Panc1 (cell line): ENCODE measurements around the gene MYOT. TPM values are rescaled to one million over a fixed set of nuclear protein-coding genes. Genes with fewer than 3 reads are reported as not detected.

Source experiments
- ATAC-seq: fragments of 200-7000 bp; cut with Tn5 transposase; 2 replicates; pipeline ENCODE4 v1.9.1; 2020; ENCODE audit warnings: mild to moderate bottlenecking, moderate library complexity
- BruUV-seq: library from RNA; stranded (reverse); fragments of 400-500 nt; replicated peaks from 2 replicates; lab custom pipeline; 2021; lab: Mats Ljungman, UMichigan
- CTCF ChIA-PET: fragments of 300-600 bp; sonication (Branson Sonifier 250); formaldehyde crosslinking; loops from one replicate; lab custom pipeline; 2022; ENCODE audit warnings: antibody characterized with exemption; lab: Charles Lee
- POLR2A ChIA-PET: fragments of 300-600 bp; sonication (Branson Sonifier 250); formaldehyde crosslinking; loops from one replicate; lab custom pipeline; 2022; ENCODE audit warnings: antibody characterized with exemption; lab: Charles Lee
- DNase-seq: peaks from one replicate; pipeline ENCODE4 v3.0.0-alpha.2; 2010; ENCODE audit warnings: low read depth, low spot score
- H3K27ac ChIP-seq: 2 replicates; pipeline ENCODE4 v1.5.1; 2011; ENCODE audit warnings: mild to moderate bottlenecking, low read length, inconsistent platforms
- H3K27me3 ChIP-seq: fragments of 200-500 bp; sonication (Bioruptor generic); 2 replicates; pipeline ENCODE4 v1.6.0; 2014; ENCODE audit warnings: low read length, inconsistent platforms; ENCODE audit not compliant: control insufficient read depth, insufficient read depth
- H3K36me3 ChIP-seq: fragments of 200-500 bp; sonication (Bioruptor generic); 2 replicates; pipeline ENCODE4 v1.5.1; 2014; ENCODE audit warnings: inconsistent platforms, mild to moderate bottlenecking, low read length, moderate library complexity; ENCODE audit not compliant: control insufficient read depth, insufficient read depth
- H3K4me1 ChIP-seq: 2 replicates; pipeline ENCODE4 v1.5.1; 2011; ENCODE audit warnings: inconsistent platforms, mild to moderate bottlenecking, low read length, moderate library complexity; ENCODE audit not compliant: control insufficient read depth, insufficient read depth
- H3K4me3 ChIP-seq, 2 experiments: 2 replicates each; pipeline ENCODE4 v1.5.1; 2011 to 2012; ENCODE audit warnings: low read depth in 2 of 2, low read length in 2 of 2, mild to moderate bottlenecking in 2 of 2, inconsistent platforms in 1 of 2, moderate library complexity in 1 of 2
- H3K9me3 ChIP-seq: fragments of 200-500 bp; sonication (Bioruptor generic); 2 replicates; pipeline ENCODE4 v1.5.1; 2014; ENCODE audit warnings: low read depth, mild to moderate bottlenecking, inconsistent platforms, low read length, moderate library complexity; ENCODE audit not compliant: control insufficient read depth, insufficient read depth
- CTCF ChIP-seq: fragments of 450-650 bp; IDR thresholded peaks from 2 replicates; pipeline ENCODE4 v1.5.1; 2017; ENCODE audit warnings: mild to moderate bottlenecking
- POLR2AphosphoS5 ChIP-seq: IDR thresholded peaks from 2 replicates; pipeline ENCODE4 v1.6.1; 2012; ENCODE audit warnings: mild to moderate bottlenecking, low read depth, low read length, moderate library complexity
- REST ChIP-seq, 2 experiments: IDR thresholded peaks; 2 replicates each; pipeline ENCODE4 v1.6.1; 2011 to 2012; ENCODE audit warnings: low read depth in 2 of 2, control low read depth in 1 of 2, low read length in 1 of 2, mild to moderate bottlenecking in 1 of 2, moderate library complexity in 1 of 2; ENCODE audit not compliant: insufficient read depth in 1 of 2
- SIN3A ChIP-seq: IDR thresholded peaks from 2 replicates; pipeline ENCODE4 v1.6.1; 2012; ENCODE audit warnings: low read depth, mild to moderate bottlenecking, low read length, moderate library complexity, borderline replicate concordance; ENCODE audit not compliant: insufficient read depth
- TCF7L2 ChIP-seq: IDR thresholded peaks from 2 replicates; pipeline ENCODE4 v1.6.1; 2011; ENCODE audit warnings: mild to moderate bottlenecking, low read depth, low read length, inconsistent platforms
- in situ Hi-C: cut with HindIII; loops from 2 replicates; pipeline ENCODE4 v1.10.0; 2016; ENCODE audit warnings: low sequenced_read_pairs, low pct_unique_long_range_greater_than_20kb
- intact Hi-C: fragments of 100-400 bp; cut with micrococcal nuclease; formaldehyde crosslinking; loops from one replicate; pipeline ENCODE4 v1.10.0; 2022; ENCODE audit not compliant: unreplicated experiment
- total RNA-seq: library from RNA; stranded (reverse); gene quantifications from one replicate; pipeline ENCODE4 v1.2.1, GENCODE V29; 2021; ENCODE audit not compliant: unreplicated experiment

MYOT gene
- total RNA-seq, 1 experiment from 2014 or later: not detected

- no peaks in the 10 kb centered on the region for H3K27me3 ChIP-seq
- TF ChIP-seq SIN3A (no peak), TCF7L2 (no peak), POLR2AphosphoS5 (no peak), CTCF (no peak), REST (IDR thresholded peaks at IDR 0.05; ENCODE audit: insufficient read depth in 1 of 2, low read depth in 2 of 2, low read length in 1 of 2) (no peak)
- H3K4me3 ChIP-seq: no peak overlapping the region
- in situ Hi-C loops (no loop called here), intact Hi-C loops (no loop called here)
- H3K9me3 ChIP-seq: no peaks in the 10 kb centered on the region
- ChIA-PET POLR2A (interaction anchor here (0.7 kb wide), 1 partner anchor 84 kb away, joined by 5 read pairs; no protein-coding TSS in a partner anchor), CTCF (no interaction called here)
- DNase-seq: no peak
- no peaks in the 10 kb centered on the region for H3K36me3 ChIP-seq
- H3K4me1 ChIP-seq: no peaks in the 10 kb centered on the region
- no TSS peak for BruUV-seq
- ATAC-seq: no peak
- H3K27ac ChIP-seq: no peak overlapping the region
These were observed 23.9 kb upstream of the MYOT start for GRCh38 chr5:137843676-137844299.

GRCh38 chr5:137845472-137845871, 22.2 kb upstream of the MYOT start:
- DNase-seq: no peak
- in situ Hi-C loops (no loop called here), intact Hi-C loops (no loop called here)
- no TSS peak for BruUV-seq
- no peaks in the 10 kb centered on the region for H3K9me3 ChIP-seq
- no peaks in the 10 kb centered on the region for H3K36me3 ChIP-seq
- ChIA-PET POLR2A (no interaction called here), CTCF (no interaction called here)
- H3K27me3 ChIP-seq: no peaks in the 10 kb centered on the region
- no peak overlapping the region for H3K27ac ChIP-seq
- no peaks in the 10 kb centered on the region for H3K4me1 ChIP-seq
- TF ChIP-seq POLR2AphosphoS5 (no peak), SIN3A (no peak), REST (IDR thresholded peaks at IDR 0.05; ENCODE audit: insufficient read depth in 1 of 2, low read depth in 2 of 2, low read length in 1 of 2) (no peak)
- no peak for ATAC-seq
- H3K4me3 ChIP-seq: no peak overlapping the region
